ENCODE data around the gene NPFFR1. TPM values are rescaled to one million over a fixed set of nuclear protein-coding genes. Genes with fewer than 3 reads are reported as not detected.
A peak's percentile ranks its signal among the peaks of the same experiment; 100 is the strongest.
"Not testable (repeated sequence)": the region's sequence is repeated elsewhere in the genome, so short reads cannot be mapped to it uniquely, and the experiment has no call there.

Gene NPFFR1
- polyA plus RNA-seq, 1 donor, result 0.05 TPM

DNA sequence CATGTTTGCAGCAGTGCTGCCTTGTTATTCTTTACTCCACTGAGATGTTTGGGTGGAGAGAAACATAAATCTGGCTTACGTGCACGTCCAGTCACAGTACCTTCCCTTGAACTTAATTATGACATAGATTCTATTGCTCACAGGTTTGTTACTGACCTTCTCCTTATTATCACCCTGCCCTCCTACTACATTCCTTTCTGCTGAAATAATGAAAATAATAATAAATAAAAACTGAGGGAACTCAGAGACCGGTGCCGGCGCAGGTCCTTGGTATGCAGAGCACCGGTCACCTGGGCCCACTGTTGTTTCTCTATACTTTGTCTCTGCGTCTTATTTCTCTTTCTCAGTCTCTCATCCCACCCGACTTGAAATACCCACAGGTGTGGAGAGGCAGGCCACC is 26.0 kb downstream of the NPFFR1 start:
- DNase-seq (ENCODE audit: low read depth), result not testable (repeated sequence)

DNA sequence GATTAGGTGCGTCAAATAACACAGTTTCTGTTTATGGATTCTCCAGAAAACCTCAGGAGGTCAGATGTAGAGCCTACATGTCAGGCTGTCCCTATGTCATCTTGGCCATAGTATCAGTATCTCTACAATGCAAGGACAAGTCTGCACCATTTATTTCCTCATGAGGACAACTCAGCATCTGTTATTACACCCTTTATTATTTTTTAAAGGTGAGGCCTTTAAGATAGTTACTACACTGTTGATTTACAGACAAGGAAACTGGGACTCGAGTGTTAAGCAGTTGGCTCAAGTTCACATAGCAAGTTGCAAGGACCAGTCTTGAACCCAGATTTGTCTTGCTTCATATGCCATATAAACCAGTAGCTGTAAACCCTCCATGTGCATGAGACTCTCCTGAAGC is 27.3 kb downstream of the NPFFR1 start:
- DNase-seq (ENCODE audit: low read depth), result no peak

GRCh38 chr10:70255329-70256299 is 28.2 kb downstream of the NPFFR1 start:
- DNase-seq (ENCODE audit: low read depth), result no peak

GRCh38 chr10:70254778-70255328 is 29.0 kb downstream of the NPFFR1 start:
- DNase-seq (ENCODE audit: low read depth), result no peak

- DNase-seq (ENCODE audit: low read depth), result no peak
Observed at GRCh38 chr10:70253878-70254765, 29.7 kb downstream of the NPFFR1 start.

GRCh38 chr10:70250961-70251680 is 32.7 kb downstream of the NPFFR1 start:
- DNase-seq (ENCODE audit: low read depth), result no peak

DNA sequence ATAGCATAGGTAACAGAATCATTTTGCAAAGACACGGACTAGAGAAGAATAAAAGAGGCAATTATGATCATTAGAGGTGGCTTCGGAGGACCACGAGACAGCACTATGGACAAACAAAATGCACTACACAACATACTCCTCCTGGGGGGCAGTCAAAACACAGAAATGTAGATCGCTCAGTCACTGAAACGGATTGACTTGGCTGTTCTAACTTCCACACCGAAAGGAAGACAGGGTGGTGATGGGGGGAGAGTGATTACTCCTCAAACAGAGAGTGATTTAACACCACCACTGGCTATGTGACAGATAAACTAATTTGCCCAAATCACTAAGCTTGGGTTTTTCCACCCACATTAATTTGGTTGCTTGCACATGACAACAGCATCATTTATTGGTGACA is 36.4 kb downstream of the NPFFR1 start:
- no peak for DNase-seq (ENCODE audit: low read depth)

GRCh38 chr10:70241081-70241480 is 42.7 kb downstream of the NPFFR1 start:
- no peak for DNase-seq (ENCODE audit: low read depth)

GRCh38 chr10:70239986-70240385 is 43.8 kb downstream of the NPFFR1 start:
- not testable (repeated sequence) for DNase-seq (ENCODE audit: low read depth)

- not testable (repeated sequence) for DNase-seq (ENCODE audit: low read depth)
Observed at GRCh38 chr10:70239077-70239976, 44.5 kb downstream of the NPFFR1 start.

- not testable (repeated sequence) for DNase-seq (ENCODE audit: low read depth)
Observed at GRCh38 chr10:70237958-70238536, 45.8 kb downstream of the NPFFR1 start.

DNA sequence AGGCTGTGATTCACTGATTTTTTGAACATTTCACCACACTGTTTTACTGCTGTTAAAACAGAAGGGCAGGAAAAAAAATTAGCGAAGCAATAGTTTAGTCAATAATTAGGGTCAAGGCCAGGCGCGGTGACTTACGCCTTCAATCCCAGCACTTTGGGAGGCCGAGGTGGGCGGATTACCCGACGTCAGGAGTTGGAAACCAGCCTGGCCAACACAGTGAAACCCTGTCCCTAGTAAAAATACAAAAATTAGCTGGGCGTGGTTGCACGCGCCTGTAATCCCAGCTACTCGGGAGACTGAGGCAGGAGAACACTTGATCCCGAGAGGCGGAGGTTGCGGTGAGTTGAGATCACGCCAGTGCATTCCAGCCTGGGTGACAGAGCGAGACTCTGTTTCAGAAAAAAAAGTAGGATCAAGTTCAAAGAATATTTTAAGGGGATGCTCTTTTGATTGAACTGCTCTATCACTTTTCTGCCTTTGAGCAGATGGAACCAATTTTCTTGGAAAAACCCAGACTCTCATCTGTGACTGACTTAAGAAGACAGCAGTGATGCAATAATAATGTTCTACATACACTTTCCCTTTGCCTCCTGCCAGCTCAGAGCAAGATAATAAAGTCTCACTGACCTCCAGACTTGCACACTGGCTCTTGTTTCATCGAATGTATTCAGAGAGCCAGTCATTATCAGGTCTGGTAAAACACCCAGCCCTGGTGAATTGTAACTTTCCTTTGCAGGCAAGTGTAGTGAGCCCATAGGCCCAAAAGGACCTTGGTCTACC is 48.9 kb downstream of the NPFFR1 start:
- DNase-seq (ENCODE audit: low read depth), result peak; percentile 32

GRCh38 chr10:70233939-70234300 is 49.9 kb downstream of the NPFFR1 start:
- DNase-seq (ENCODE audit: low read depth), result no peak

GRCh38 chr10:70233109-70233938 is 50.5 kb downstream of the NPFFR1 start, which contains the start of gene PPA1:
PPA1 (minus strand) TSS chr10:70233429; CDS start chr10:70233327, 102 bp downstream.
- DNase-seq (ENCODE audit: low read depth), result peak; percentile 86

- no peak for DNase-seq (ENCODE audit: low read depth)
Observed at GRCh38 chr10:70232859-70233108, 51.0 kb downstream of the NPFFR1 start.

GRCh38 chr10:70232155-70232858 is 51.5 kb downstream of the NPFFR1 start:
- DNase-seq (ENCODE audit: low read depth), result no peak

DNA sequence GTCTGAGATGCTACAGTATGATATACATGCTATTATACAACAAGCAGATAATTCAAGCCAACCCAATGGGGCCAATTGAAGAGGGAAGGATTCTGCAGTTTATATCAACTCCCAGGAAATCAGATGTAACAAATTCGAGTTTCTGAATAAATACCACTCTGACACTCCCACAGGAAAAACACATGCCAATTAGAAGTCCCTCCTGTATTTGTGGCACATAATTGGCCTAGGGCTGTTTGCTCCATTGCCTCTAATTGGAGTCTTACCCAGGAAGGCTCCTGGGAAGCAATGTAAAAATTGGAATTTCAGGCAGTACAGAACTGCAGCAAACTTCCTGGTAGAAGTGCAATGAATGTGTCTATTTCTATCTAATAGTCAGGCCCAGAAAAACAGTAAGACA is 55.3 kb downstream of the NPFFR1 start:
- no peak for DNase-seq (ENCODE audit: low read depth)

All from forelimb muscle (tissue), 1 donor.